Right lobe of liver (tissue), 6 donors: ENCODE data around the gene THEM4. TPM values are rescaled to one million over a fixed set of nuclear protein-coding genes. Genes with fewer than 3 reads are reported as not detected.
"Not testable (repeated sequence)": the region's sequence is repeated elsewhere in the genome, so short reads cannot be mapped to it uniquely, and the experiment has no call there.

Experiments
- ATAC-seq, 4 donors: fragments of 200-7000 bp; cut with Tn5 transposase; one replicate each; pipeline ENCODE4 v1.9.1; 2020; ENCODE audit warnings: mild to moderate bottlenecking in 4 of 4, moderate library complexity in 4 of 4
- DNase-seq, 3 donors: peaks; one replicate each; pipeline ENCODE4 v3.0.0-alpha.2; 2020
- H3K27ac ChIP-seq, 3 donors: fragments of 200-600 bp; one replicate each; pipeline ENCODE4 v1.8.0; 2022
- H3K27me3 ChIP-seq, 2 donors: fragments of 200-600 bp; one replicate each; pipeline ENCODE4 v1.8.0; 2022
- H3K36me3 ChIP-seq, 4 donors: fragments of 200-600 bp; sonication (generic) in 1 of 4; one replicate each; pipeline versions ENCODE4 v1.5.1 to v1.8.0; 2017 to 2022; ENCODE audit warnings: control low read depth in 1 of 4
- H3K4me1 ChIP-seq, 4 donors: fragments of 200-600 bp; sonication (generic) in 1 of 4; one replicate each; pipeline versions ENCODE4 v1.5.1 to v1.8.0; 2017 to 2022; ENCODE audit warnings: control low read depth in 1 of 4
- H3K4me3 ChIP-seq, 3 donors: fragments of 200-600 bp; one replicate each; pipeline ENCODE4 v1.8.0; 2022
- H3K9me3 ChIP-seq, 4 donors: fragments of 200-600 bp; sonication (generic) in 1 of 4; one replicate each; pipeline versions ENCODE4 v1.5.1 to v1.8.0; 2017 to 2022; ENCODE audit warnings: control low read depth in 1 of 4
- POLR2A ChIP-seq: fragments of 450-650 bp; IDR thresholded peaks from one replicate; pipeline ENCODE4 v1.6.1; 2017; ENCODE audit warnings: antibody characterized with exemption, mild to moderate bottlenecking
- WGBS: methylation state at CpG from one replicate; pipeline ENCODE4 v1.1.6; 2018; ENCODE audit warnings: low coverage, low lambda C conversion rate; ENCODE audit not compliant: insufficient coverage; ENCODE audit errors: missing lambda C conversion rate; 5-methylcytosine and 5-hydroxymethylcytosine counted together
- intact Hi-C, 2 donors: fragments of 100-400 bp; cut with DNase I; formaldehyde crosslinking; loops; one replicate each; pipeline versions ENCODE4 v1.11.2 to v1.14.1; 2022
- total RNA-seq, 6 experiments: library from RNA; depleted of rRNA in 2 of 6; stranded (reverse); fragments of >200 nt in 2 of 6; fragmentation: NEBNext Ultra II Directional in 3 of 6; extraction: Animal tissue kit (Norgen Biotek cat#: 25700) in 3 of 6; gene quantifications; one replicate each; pipeline versions ENCODE4 v1.1.0 to v1.2.4, GENCODE V29; 2016 to 2023
- TF ChIP-seq, protein P1 (sequence below), 4 donors: fragments of 200-600 bp in 3 of 4; fragments of 450-650 bp in 1 of 4; IDR thresholded peaks; one replicate each; pipeline versions ENCODE4 v1.5.1 to v1.8.0; 2016 to 2022; ENCODE audit warnings: antibody characterized with exemption in 4 of 4, mild to moderate bottlenecking in 2 of 4
- donor health status: DM: no; HTN: yes; CAD: no.
- donor health status: DM: no; HTN: no; CAD: no.
- donor health status: DM: no; HTN: no; CAD: no.
- donor health status: DM: no; HTN: yes; CAD: no.
- donor health status: DM: no; HTN: yes; CAD: no.

THEM4 gene
- total RNA-seq, 6 experiments from 2014 or later: 8.5 to 19.1 (median 9.2) TPM

DNA sequence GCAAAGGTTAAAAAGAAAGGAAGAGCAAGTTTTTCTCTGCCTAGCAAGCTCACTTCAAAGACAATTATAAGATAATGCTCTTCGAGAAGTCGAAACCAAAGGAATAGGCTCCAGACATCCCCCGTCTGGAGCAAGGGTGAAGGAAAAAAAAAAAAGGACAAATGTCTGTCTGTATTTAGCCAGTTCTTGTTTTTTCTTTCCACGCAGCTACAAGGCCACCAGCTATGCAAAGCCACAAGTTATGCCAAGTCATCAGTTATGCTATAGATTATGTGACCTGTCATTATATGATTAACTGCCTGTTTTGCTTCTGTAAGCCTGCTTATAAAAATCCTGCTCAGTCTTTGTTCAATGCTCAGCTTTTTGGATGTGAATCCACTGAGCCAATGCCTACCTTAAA is 53.4 kb downstream of the THEM4 start:
- no peak for DNase-seq
- TF ChIP-seq, protein P1, sequence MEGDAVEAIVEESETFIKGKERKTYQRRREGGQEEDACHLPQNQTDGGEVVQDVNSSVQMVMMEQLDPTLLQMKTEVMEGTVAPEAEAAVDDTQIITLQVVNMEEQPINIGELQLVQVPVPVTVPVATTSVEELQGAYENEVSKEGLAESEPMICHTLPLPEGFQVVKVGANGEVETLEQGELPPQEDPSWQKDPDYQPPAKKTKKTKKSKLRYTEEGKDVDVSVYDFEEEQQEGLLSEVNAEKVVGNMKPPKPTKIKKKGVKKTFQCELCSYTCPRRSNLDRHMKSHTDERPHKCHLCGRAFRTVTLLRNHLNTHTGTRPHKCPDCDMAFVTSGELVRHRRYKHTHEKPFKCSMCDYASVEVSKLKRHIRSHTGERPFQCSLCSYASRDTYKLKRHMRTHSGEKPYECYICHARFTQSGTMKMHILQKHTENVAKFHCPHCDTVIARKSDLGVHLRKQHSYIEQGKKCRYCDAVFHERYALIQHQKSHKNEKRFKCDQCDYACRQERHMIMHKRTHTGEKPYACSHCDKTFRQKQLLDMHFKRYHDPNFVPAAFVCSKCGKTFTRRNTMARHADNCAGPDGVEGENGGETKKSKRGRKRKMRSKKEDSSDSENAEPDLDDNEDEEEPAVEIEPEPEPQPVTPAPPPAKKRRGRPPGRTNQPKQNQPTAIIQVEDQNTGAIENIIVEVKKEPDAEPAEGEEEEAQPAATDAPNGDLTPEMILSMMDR (IDR thresholded peaks at IDR 0.05): no peak
- no peak for TF ChIP-seq POLR2A
- no peaks in the 10 kb centered on the region for H3K9me3 ChIP-seq
- no peaks in the 10 kb centered on the region for H3K36me3 ChIP-seq
- no peak overlapping the region for H3K27ac ChIP-seq
- intact Hi-C loops: no loop called here
- 68% methylated on average over 4 of the region's 4 CpGs for WGBS
- no peaks in the 10 kb centered on the region for H3K4me1 ChIP-seq
- H3K4me3 ChIP-seq: no peak overlapping the region
- no peak for ATAC-seq
- H3K27me3 ChIP-seq: no peaks in the 10 kb centered on the region

DNA sequence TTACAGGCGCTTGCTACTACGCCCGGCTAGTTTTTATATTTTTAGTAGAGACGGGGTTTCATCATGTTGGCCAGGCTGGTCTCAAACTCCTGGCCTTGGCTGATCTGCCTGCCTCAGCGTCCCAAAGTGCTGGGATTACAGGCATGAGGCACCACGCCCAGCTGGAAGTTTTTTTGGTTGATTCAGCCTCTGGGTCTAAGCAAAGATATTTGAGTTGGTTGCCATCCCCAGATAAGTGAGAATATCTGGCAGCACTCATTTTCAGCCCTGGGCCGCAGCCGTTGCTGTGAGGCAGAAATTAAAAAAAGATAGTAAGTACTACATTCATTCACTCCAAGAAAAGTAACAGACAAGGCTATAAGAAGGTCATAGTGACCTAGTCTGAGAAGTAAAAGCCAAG is 53.8 kb downstream of the THEM4 start:
- peak in 1 of 3 donors; percentile 13 for DNase-seq
- ATAC-seq, intact Hi-C loops, H3K4me1 ChIP-seq, H3K27ac ChIP-seq, H3K36me3 ChIP-seq, H3K9me3 ChIP-seq, H3K27me3 ChIP-seq, H3K4me3 ChIP-seq: not testable (repeated sequence)
- 71% methylated on average over 5 of the region's 8 CpGs for WGBS

DNA sequence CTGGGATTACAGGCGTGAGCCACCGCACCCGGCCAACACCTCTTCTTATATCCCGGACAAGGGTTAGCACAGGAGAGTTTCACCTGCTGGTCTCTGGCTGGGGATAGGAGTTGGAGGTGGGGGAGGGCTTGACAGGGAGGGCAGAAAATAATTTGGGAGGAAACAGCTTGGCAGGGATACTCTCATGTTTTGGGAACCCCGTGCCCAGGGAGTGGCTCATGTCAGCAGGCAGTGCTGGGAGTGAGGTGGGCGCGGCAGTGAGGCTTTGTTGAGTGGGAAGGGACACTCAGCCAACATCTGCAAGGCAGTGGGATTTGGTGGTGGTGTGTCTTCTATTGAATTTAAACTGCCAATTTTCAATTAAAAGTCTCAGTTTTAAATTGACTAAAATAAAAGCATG is 54.7 kb downstream of the THEM4 start:
- no peaks in the 10 kb centered on the region for H3K27me3 ChIP-seq
- whole genome bisulfite sequencing: 79% methylated on average over 6 of the region's 7 CpGs
- H3K9me3 ChIP-seq: no peaks in the 10 kb centered on the region
- intact Hi-C loops: no loop called here
- no peak for ATAC-seq
- DNase-seq: peak in 1 of 3 donors; percentile 31
- no peaks in the 10 kb centered on the region for H3K4me1 ChIP-seq
- TF ChIP-seq, protein P1 (IDR thresholded peaks at IDR 0.05): no peak
- TF ChIP-seq POLR2A: no peak
- no peak overlapping the region for H3K27ac ChIP-seq
- no peak overlapping the region for H3K4me3 ChIP-seq
- H3K36me3 ChIP-seq: no peaks in the 10 kb centered on the region

DNA sequence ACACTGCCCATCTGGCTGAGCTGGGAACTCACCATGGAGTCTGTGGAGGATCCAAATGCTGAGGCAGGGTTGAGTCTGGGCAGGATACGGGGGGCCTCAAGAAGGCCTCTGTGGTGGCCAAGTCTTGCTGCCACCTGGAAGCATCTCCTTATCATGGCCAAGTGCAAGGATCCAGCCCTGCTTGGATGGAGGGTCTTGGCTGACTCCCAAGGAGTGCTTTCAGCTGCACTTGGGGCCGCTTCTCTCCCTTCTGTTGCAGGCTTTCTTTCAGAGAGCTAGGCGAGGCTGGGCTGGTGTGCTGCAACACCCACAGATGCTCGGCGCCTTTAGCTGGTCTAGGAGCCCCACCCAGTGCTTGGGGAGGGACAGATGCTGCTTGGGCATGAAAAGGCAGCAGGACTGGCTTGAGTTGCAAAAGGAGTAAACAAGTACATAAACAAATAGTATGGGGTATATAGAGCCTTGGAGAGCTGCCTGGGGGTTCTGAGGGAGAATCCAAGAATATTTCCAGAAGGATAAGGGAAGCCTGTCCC is 55.8 kb downstream of the THEM4 start, which contains the start of gene THEM5:
TSS of gene THEM5 (minus strand) at position 302 of the 533 bp plus-strand sequence. CDS start at position 155, 147 bp downstream.
- no peak for TF ChIP-seq POLR2A
- TF ChIP-seq, protein P1 (IDR thresholded peaks at IDR 0.05): no peak
- WGBS: 82% methylated on average over 3 of the region's 5 CpGs
- Histone ChIP-seq H3K36me3 (no peaks in the 10 kb centered on the region), H3K9me3 (no peaks in the 10 kb centered on the region), H3K4me1 (no peaks in the 10 kb centered on the region), H3K27ac (no peak within 1 kb of the TSS), H3K4me3 (no peak within 1 kb of the TSS), H3K27me3 (no peaks in the 10 kb centered on the region)
- intact Hi-C loops: no loop called here
- DNase-seq: peak in 1 of 3 donors; percentile 28
- no peak for ATAC-seq

DNA sequence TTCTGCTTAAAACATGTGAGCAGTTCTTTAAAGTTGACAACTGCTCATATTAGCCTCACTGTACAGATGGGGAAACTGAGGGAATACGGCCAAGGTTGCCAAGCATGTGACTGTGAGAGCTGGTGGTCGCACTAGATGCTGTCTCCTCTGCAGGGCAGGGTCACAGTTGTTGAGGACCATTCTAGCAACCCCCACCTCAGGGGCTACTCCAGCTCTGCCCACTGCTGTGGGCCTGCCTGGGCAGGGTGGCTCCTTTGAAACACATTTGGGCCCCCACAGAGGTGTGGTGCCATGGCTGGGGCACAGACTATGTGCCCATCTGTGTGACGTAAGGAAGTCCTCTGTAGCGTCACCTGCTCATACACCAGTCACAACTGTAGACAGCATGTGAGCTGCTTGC is 56.6 kb downstream of the THEM4 start:
- intact Hi-C loops: no loop called here
- H3K27me3 ChIP-seq: no peaks in the 10 kb centered on the region
- no peak overlapping the region for H3K27ac ChIP-seq
- TF ChIP-seq, protein P1 (IDR thresholded peaks at IDR 0.05): no peak
- no peak for TF ChIP-seq POLR2A
- no peaks in the 10 kb centered on the region for H3K4me1 ChIP-seq
- ATAC-seq (no peak), DNase-seq (peak in 1 of 3 donors; percentile 30)
- no peaks in the 10 kb centered on the region for H3K9me3 ChIP-seq
- H3K4me3 ChIP-seq: no peak overlapping the region
- WGBS: 100% methylated on average over 1 of the region's 4 CpGs
- H3K36me3 ChIP-seq: no peaks in the 10 kb centered on the region
